ENCODE results near the gene WNT3. TPM values are rescaled to one million over a fixed set of nuclear protein-coding genes. Genes with fewer than 3 reads are reported as not detected.

The WNT3 gene
- total and polyA plus RNA-seq, 2 donors (not counting 3 experiments of a cell fraction or from before 2014, with no cell fraction given), result 1.4 to 2.1 TPM

DNA sequence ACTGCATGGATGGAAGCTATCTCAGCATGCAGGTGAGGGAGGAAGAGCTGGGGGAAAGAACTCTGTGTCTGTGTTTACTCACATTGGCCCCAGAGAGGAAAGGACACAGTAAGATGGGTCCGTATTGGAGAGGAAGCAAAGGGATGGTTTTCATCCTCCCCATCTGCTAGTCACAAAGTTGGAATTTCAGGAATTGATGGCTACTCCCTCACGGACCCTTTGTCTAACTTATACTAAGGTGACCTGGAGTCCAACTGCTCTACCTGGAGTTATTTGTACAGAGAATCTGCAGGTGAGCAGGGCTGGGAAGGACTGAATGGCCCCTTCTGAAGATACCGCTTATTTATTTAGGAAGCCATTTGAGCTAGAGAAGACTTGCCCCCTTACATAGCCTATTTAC is 55.1 kb downstream of the WNT3 start:
- no peaks in the 10 kb centered on the region for H4K20me1 ChIP-seq (replicated peaks; ENCODE audit: control insufficient read depth, extremely low read depth, insufficient read depth, low read length)
- no peak for TF ChIP-seq POLR2A (IDR thresholded peaks at IDR 0.05; ENCODE audit: low read depth, low read length)
- TF ChIP-seq, protein P1, sequence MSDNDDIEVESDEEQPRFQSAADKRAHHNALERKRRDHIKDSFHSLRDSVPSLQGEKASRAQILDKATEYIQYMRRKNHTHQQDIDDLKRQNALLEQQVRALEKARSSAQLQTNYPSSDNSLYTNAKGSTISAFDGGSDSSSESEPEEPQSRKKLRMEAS (IDR thresholded peaks at IDR 0.05; ENCODE audit: insufficient read depth, insufficient read length), result no peak
- H3K4me1 ChIP-seq (ENCODE audit: control insufficient read depth, extremely low read depth, insufficient read depth, low read length), result peaks cover 20% of the 10 kb centered on the region
- no peak overlapping the region for H2AFZ ChIP-seq (ENCODE audit: low read depth, low read length)
- ChIA-PET POLR2A (no interaction called here), CTCF (interaction anchor here (1.0 to 1.2 kb wide), 2 partner anchors 9 to 13 kb away, joined by 3 to 4 read pairs; no protein-coding TSS in a partner anchor)
- dilution Hi-C loops (cut with MboI; ENCODE audit: extremely low pct_ligation_motif_present, low sequenced_read_pairs), result no loop called here
- no peaks in the 10 kb centered on the region for H3K9me1 ChIP-seq (replicated peaks; ENCODE audit: control insufficient read depth, extremely low read depth, insufficient read depth, low read length)
- intact Hi-C loops (cut with micrococcal nuclease), result no loop called here
- no peak for FAIRE-seq
- no peak overlapping the region for H3K9ac ChIP-seq (replicated peaks; ENCODE audit: extremely low read depth, insufficient read depth, low read length)
- H3K27ac ChIP-seq (ENCODE audit: insufficient read depth, low read depth, low read length), result no peak overlapping the region
- no peaks in the 10 kb centered on the region for H3K36me3 ChIP-seq (ENCODE audit: control insufficient read depth in 2 of 2, extremely low read depth in 1 of 2, insufficient read depth in 2 of 2, low read length in 2 of 2)
- no peak overlapping the region for H3K4me2 ChIP-seq (ENCODE audit: insufficient read depth, low read length)
- H3K9me3 ChIP-seq (replicated peaks; ENCODE audit: control insufficient read depth, insufficient read depth, low read length), result no peaks in the 10 kb centered on the region
- no peaks in the 10 kb centered on the region for H3K27me3 ChIP-seq (ENCODE audit: control insufficient read depth in 2 of 2, insufficient read depth in 2 of 2, low read length in 2 of 2)
- no peaks in the 10 kb centered on the region for H3K79me2 ChIP-seq (ENCODE audit: control insufficient read depth, insufficient read depth, low read length)
- no peak for DNase-seq (ENCODE audit: low read depth, low spot score)
- BruUV-seq (replicated peaks), result no TSS peak
- H3K4me3 ChIP-seq (replicated peaks in 1 of 3; ENCODE audit: insufficient read depth in 1 of 3, low read depth in 1 of 3, low read length in 3 of 3), result no peak overlapping the region

DNA sequence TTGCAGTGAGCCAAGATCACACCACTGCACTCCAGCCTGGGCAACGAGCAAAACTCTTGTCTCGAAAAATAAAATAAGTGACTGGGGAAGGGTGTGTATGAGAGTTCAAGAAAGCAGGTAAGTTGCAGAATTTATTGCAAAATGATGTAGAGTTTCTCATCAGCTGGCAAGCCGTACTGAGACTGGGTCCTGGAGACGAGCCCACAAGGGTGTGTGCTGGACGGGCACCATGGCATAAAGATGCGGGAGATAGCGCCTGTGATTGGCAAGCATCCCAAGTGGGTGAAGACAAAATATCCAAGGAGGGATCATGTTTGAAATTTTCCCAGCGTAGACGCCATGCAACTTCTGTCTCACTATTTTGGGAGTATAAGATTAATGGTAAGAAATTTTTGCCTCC is 59.4 kb downstream of the WNT3 start:
- Histone ChIP-seq H2AFZ (ENCODE audit: low read depth, low read length) (no peak overlapping the region), H3K4me2 (ENCODE audit: insufficient read depth, low read length) (no peak overlapping the region), H3K9me3 (replicated peaks; ENCODE audit: control insufficient read depth, insufficient read depth, low read length) (no peaks in the 10 kb centered on the region), H4K20me1 (replicated peaks; ENCODE audit: control insufficient read depth, extremely low read depth, insufficient read depth, low read length) (no peaks in the 10 kb centered on the region), H3K27ac (ENCODE audit: insufficient read depth, low read depth, low read length) (no peak overlapping the region), H3K79me2 (ENCODE audit: control insufficient read depth, insufficient read depth, low read length) (no peaks in the 10 kb centered on the region), H3K4me3 (replicated peaks in 1 of 3; ENCODE audit: insufficient read depth in 1 of 3, low read depth in 1 of 3, low read length in 3 of 3) (no peak overlapping the region), H3K9me1 (replicated peaks; ENCODE audit: control insufficient read depth, extremely low read depth, insufficient read depth, low read length) (no peaks in the 10 kb centered on the region), H3K9ac (replicated peaks; ENCODE audit: extremely low read depth, insufficient read depth, low read length) (no peak overlapping the region), H3K36me3 (ENCODE audit: control insufficient read depth in 2 of 2, extremely low read depth in 1 of 2, insufficient read depth in 2 of 2, low read length in 2 of 2) (peaks cover 0 to 2% of the 10 kb centered on the region in 2 experiments), H3K27me3 (ENCODE audit: control insufficient read depth in 2 of 2, insufficient read depth in 2 of 2, low read length in 2 of 2) (no peaks in the 10 kb centered on the region), H3K4me1 (ENCODE audit: control insufficient read depth, extremely low read depth, insufficient read depth, low read length) (peaks cover 5% of the 10 kb centered on the region)
- DNase-seq (ENCODE audit: low read depth, low spot score) (no peak), FAIRE-seq (no peak)
- no TSS peak for BruUV-seq (replicated peaks)
- POLR2A ChIA-PET, result no interaction called here
- dilution Hi-C loops (cut with MboI; ENCODE audit: extremely low pct_ligation_motif_present, low sequenced_read_pairs) (no loop called here), intact Hi-C loops (cut with micrococcal nuclease) (no loop called here)
- CTCF ChIA-PET, result no interaction called here
- TF ChIP-seq GATA2 (IDR thresholded peaks at IDR 0.05; ENCODE audit: insufficient read depth, insufficient read length, low read depth, low read length) (no peak), JUN (IDR thresholded peaks at IDR 0.05; ENCODE audit: borderline replicate concordance, insufficient read depth, insufficient read length, low read depth) (no peak), POLR2AphosphoS5 (IDR thresholded peaks at IDR 0.05; ENCODE audit: insufficient read depth, low read depth, low read length) (no peak), FOS (IDR thresholded peaks at IDR 0.05; ENCODE audit: borderline replicate concordance, insufficient read depth, low read length) (no peak), EZH2 (IDR thresholded peaks at IDR 0.05; ENCODE audit: borderline replicate concordance, low read depth, low read length, severe bottlenecking) (no peak), MYC (IDR thresholded peaks at IDR 0.05; ENCODE audit: low read depth, low read length) (no peak), POLR2A (IDR thresholded peaks at IDR 0.05; ENCODE audit: low read depth, low read length) (no peak)
- TF ChIP-seq, protein P2, sequence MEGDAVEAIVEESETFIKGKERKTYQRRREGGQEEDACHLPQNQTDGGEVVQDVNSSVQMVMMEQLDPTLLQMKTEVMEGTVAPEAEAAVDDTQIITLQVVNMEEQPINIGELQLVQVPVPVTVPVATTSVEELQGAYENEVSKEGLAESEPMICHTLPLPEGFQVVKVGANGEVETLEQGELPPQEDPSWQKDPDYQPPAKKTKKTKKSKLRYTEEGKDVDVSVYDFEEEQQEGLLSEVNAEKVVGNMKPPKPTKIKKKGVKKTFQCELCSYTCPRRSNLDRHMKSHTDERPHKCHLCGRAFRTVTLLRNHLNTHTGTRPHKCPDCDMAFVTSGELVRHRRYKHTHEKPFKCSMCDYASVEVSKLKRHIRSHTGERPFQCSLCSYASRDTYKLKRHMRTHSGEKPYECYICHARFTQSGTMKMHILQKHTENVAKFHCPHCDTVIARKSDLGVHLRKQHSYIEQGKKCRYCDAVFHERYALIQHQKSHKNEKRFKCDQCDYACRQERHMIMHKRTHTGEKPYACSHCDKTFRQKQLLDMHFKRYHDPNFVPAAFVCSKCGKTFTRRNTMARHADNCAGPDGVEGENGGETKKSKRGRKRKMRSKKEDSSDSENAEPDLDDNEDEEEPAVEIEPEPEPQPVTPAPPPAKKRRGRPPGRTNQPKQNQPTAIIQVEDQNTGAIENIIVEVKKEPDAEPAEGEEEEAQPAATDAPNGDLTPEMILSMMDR (IDR thresholded peaks at IDR 0.05; ENCODE audit: extremely low read depth in 1 of 2, insufficient read depth in 1 of 2, low read depth in 1 of 2, low read length in 2 of 2), result no peak
- TF ChIP-seq, protein P1 (IDR thresholded peaks at IDR 0.05; ENCODE audit: insufficient read depth, insufficient read length), result no peak

Data from endothelial cell of umbilical vein (primary cell).